ENCODE results near the gene CD302.
"Not testable (repeated sequence)": the region's sequence is repeated elsewhere in the genome, so short reads cannot be mapped to it uniquely, and the experiment has no call there.

DNA sequence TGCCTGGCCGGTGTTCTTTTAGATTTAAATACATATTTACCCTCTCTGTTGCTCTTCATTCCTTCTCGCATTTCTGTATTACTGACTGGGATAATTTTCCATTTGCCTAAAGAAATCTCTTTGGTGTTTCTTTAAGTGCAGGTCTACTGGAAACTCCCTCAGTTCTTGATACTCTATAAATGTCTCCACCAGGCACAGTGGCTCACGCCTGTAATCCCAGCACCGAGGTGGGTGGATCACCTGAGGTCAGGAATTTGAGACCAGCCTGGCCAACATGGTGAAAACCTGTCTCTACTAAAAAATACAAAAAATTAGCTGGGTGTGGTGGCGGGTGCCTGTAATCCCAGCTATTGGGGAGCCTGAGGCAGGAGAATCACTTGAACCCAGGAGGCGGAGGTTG, 10.4 kb downstream of the CD302 start:
- not testable (repeated sequence) for TF ChIP-seq POLR2A (IDR thresholded peaks at IDR 0.05)
- TF ChIP-seq, protein P1, sequence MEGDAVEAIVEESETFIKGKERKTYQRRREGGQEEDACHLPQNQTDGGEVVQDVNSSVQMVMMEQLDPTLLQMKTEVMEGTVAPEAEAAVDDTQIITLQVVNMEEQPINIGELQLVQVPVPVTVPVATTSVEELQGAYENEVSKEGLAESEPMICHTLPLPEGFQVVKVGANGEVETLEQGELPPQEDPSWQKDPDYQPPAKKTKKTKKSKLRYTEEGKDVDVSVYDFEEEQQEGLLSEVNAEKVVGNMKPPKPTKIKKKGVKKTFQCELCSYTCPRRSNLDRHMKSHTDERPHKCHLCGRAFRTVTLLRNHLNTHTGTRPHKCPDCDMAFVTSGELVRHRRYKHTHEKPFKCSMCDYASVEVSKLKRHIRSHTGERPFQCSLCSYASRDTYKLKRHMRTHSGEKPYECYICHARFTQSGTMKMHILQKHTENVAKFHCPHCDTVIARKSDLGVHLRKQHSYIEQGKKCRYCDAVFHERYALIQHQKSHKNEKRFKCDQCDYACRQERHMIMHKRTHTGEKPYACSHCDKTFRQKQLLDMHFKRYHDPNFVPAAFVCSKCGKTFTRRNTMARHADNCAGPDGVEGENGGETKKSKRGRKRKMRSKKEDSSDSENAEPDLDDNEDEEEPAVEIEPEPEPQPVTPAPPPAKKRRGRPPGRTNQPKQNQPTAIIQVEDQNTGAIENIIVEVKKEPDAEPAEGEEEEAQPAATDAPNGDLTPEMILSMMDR (IDR thresholded peaks at IDR 0.05), result not testable (repeated sequence)

All from body of pancreas (tissue), 4 donors.